ENCODE measurements around the gene NID2.

NID2 gene

GRCh38 chr14:52060080-52060479 is 8.8 kb downstream of the NID2 start:
- DNase-seq (ENCODE audit: low spot score): no peak
- no peak for TF ChIP-seq CTCF (IDR thresholded peaks at IDR 0.05; ENCODE audit: extremely low read depth, insufficient read depth, missing control alignments)

GRCh38 chr14:52059649-52060048 is 9.2 kb downstream of the NID2 start:
- no peak for TF ChIP-seq CTCF (IDR thresholded peaks at IDR 0.05; ENCODE audit: extremely low read depth, insufficient read depth, missing control alignments)
- no peak for DNase-seq (ENCODE audit: low spot score)
- in situ Hi-C loops (cut with MboI; ENCODE audit: low pct_unique_long_range_greater_than_20kb, low sequenced_read_pairs, unreplicated experiment): no loop called here

More at GRCh38 chr14:52060080-52060479, 8.8 kb downstream of the NID2 start:
- in situ Hi-C loops (cut with MboI; ENCODE audit: low pct_unique_long_range_greater_than_20kb, low sequenced_read_pairs, unreplicated experiment): no loop called here

DNA sequence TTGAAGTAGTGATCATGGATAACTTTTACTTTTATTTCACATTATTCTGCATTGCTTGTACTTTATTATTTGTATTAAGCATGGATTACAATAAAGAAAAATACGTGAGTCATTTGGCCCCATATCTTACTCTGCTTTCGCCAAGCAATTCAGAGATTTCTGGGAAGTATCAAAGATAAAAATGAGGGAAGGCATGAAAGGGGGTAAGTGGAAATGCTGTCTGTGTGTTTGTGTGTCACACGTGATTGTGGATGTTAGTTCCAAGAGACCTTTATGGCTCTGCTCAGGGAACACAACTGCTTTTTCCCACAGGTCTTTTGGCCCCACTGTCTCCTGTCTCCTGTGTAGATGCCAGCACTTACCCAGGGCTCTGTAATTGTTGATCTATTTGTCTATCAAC is 10.5 kb downstream of the NID2 start:
- TF ChIP-seq CTCF (IDR thresholded peaks at IDR 0.05; ENCODE audit: extremely low read depth, insufficient read depth, missing control alignments): no peak
- in situ Hi-C loops (cut with MboI; ENCODE audit: low pct_unique_long_range_greater_than_20kb, low sequenced_read_pairs, unreplicated experiment): no loop called here
- DNase-seq (ENCODE audit: low spot score): no peak

- no peak for TF ChIP-seq CTCF (IDR thresholded peaks at IDR 0.05; ENCODE audit: extremely low read depth, insufficient read depth, missing control alignments)
- DNase-seq (ENCODE audit: low spot score): no peak
- in situ Hi-C loops (cut with MboI; ENCODE audit: low pct_unique_long_range_greater_than_20kb, low sequenced_read_pairs, unreplicated experiment): no loop called here
Measured at GRCh38 chr14:52055167-52055566, 13.7 kb downstream of the NID2 start.

DNA sequence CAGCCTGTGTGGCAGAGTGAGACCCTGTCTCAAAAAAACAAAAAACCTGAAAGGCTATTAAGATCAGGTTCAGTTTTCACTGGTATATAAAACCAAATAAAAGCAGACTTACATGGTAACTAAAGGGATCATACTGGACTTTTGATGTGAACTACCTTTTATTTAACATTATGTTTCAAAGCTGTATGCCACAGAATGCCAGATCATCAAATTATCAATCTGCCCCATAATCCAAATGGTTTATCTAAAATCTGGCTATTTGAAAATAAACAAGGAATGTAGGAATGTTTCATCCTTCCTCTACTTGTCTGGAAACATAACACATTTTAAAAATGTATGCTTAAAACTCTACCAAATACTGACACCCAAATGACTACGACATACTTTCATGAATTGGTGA is 14.2 kb downstream of the NID2 start:
- no peak for TF ChIP-seq CTCF (IDR thresholded peaks at IDR 0.05; ENCODE audit: extremely low read depth, insufficient read depth, missing control alignments)
- DNase-seq (ENCODE audit: low spot score): no peak
- in situ Hi-C loops (cut with MboI; ENCODE audit: low pct_unique_long_range_greater_than_20kb, low sequenced_read_pairs, unreplicated experiment): no loop called here

DNA sequence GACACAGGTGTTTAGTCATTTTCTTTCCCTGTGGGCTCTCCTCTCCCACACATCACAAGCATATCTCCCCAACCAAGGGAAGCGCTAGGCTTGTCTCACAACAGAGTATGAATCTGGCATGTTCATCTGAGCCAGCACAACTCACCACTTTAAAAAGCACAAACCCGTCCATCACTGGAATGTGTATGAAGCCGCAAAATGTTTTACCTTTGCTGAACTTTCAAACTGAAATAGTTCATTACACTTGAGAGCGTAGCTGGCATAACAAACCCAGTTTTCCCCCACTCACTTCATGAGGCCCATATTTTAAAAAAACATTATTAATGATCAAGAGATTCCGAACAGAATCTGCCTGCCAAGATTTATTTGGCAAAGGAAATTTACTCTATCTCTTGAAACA is 15.8 kb downstream of the NID2 start:
- in situ Hi-C loops (cut with MboI; ENCODE audit: low pct_unique_long_range_greater_than_20kb, low sequenced_read_pairs, unreplicated experiment): no loop called here
- TF ChIP-seq CTCF (IDR thresholded peaks at IDR 0.05; ENCODE audit: extremely low read depth, insufficient read depth, missing control alignments): no peak
- no peak for DNase-seq (ENCODE audit: low spot score)
